Measurements from ENCODE around the gene BARHL1. TPM values are rescaled to one million over a fixed set of nuclear protein-coding genes. Genes with fewer than 3 reads are reported as not detected.

Gene BARHL1
- total and polyA plus RNA-seq, 9 of the 15 experiments (the other 6 are each of a cell fraction or from before 2014, with no cell fraction given) = not detected

GRCh38 chr9:132630116-132630515, 47.7 kb downstream of the BARHL1 start (continued):
- TF ChIP-seq, protein P1, sequence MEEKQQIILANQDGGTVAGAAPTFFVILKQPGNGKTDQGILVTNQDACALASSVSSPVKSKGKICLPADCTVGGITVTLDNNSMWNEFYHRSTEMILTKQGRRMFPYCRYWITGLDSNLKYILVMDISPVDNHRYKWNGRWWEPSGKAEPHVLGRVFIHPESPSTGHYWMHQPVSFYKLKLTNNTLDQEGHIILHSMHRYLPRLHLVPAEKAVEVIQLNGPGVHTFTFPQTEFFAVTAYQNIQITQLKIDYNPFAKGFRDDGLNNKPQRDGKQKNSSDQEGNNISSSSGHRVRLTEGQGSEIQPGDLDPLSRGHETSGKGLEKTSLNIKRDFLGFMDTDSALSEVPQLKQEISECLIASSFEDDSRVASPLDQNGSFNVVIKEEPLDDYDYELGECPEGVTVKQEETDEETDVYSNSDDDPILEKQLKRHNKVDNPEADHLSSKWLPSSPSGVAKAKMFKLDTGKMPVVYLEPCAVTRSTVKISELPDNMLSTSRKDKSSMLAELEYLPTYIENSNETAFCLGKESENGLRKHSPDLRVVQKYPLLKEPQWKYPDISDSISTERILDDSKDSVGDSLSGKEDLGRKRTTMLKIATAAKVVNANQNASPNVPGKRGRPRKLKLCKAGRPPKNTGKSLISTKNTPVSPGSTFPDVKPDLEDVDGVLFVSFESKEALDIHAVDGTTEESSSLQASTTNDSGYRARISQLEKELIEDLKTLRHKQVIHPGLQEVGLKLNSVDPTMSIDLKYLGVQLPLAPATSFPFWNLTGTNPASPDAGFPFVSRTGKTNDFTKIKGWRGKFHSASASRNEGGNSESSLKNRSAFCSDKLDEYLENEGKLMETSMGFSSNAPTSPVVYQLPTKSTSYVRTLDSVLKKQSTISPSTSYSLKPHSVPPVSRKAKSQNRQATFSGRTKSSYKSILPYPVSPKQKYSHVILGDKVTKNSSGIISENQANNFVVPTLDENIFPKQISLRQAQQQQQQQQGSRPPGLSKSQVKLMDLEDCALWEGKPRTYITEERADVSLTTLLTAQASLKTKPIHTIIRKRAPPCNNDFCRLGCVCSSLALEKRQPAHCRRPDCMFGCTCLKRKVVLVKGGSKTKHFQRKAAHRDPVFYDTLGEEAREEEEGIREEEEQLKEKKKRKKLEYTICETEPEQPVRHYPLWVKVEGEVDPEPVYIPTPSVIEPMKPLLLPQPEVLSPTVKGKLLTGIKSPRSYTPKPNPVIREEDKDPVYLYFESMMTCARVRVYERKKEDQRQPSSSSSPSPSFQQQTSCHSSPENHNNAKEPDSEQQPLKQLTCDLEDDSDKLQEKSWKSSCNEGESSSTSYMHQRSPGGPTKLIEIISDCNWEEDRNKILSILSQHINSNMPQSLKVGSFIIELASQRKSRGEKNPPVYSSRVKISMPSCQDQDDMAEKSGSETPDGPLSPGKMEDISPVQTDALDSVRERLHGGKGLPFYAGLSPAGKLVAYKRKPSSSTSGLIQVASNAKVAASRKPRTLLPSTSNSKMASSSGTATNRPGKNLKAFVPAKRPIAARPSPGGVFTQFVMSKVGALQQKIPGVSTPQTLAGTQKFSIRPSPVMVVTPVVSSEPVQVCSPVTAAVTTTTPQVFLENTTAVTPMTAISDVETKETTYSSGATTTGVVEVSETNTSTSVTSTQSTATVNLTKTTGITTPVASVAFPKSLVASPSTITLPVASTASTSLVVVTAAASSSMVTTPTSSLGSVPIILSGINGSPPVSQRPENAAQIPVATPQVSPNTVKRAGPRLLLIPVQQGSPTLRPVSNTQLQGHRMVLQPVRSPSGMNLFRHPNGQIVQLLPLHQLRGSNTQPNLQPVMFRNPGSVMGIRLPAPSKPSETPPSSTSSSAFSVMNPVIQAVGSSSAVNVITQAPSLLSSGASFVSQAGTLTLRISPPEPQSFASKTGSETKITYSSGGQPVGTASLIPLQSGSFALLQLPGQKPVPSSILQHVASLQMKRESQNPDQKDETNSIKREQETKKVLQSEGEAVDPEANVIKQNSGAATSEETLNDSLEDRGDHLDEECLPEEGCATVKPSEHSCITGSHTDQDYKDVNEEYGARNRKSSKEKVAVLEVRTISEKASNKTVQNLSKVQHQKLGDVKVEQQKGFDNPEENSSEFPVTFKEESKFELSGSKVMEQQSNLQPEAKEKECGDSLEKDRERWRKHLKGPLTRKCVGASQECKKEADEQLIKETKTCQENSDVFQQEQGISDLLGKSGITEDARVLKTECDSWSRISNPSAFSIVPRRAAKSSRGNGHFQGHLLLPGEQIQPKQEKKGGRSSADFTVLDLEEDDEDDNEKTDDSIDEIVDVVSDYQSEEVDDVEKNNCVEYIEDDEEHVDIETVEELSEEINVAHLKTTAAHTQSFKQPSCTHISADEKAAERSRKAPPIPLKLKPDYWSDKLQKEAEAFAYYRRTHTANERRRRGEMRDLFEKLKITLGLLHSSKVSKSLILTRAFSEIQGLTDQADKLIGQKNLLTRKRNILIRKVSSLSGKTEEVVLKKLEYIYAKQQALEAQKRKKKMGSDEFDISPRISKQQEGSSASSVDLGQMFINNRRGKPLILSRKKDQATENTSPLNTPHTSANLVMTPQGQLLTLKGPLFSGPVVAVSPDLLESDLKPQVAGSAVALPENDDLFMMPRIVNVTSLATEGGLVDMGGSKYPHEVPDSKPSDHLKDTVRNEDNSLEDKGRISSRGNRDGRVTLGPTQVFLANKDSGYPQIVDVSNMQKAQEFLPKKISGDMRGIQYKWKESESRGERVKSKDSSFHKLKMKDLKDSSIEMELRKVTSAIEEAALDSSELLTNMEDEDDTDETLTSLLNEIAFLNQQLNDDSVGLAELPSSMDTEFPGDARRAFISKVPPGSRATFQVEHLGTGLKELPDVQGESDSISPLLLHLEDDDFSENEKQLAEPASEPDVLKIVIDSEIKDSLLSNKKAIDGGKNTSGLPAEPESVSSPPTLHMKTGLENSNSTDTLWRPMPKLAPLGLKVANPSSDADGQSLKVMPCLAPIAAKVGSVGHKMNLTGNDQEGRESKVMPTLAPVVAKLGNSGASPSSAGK (IDR thresholded peaks at IDR 0.05) = no peak
- TF ChIP-seq, protein P2, sequence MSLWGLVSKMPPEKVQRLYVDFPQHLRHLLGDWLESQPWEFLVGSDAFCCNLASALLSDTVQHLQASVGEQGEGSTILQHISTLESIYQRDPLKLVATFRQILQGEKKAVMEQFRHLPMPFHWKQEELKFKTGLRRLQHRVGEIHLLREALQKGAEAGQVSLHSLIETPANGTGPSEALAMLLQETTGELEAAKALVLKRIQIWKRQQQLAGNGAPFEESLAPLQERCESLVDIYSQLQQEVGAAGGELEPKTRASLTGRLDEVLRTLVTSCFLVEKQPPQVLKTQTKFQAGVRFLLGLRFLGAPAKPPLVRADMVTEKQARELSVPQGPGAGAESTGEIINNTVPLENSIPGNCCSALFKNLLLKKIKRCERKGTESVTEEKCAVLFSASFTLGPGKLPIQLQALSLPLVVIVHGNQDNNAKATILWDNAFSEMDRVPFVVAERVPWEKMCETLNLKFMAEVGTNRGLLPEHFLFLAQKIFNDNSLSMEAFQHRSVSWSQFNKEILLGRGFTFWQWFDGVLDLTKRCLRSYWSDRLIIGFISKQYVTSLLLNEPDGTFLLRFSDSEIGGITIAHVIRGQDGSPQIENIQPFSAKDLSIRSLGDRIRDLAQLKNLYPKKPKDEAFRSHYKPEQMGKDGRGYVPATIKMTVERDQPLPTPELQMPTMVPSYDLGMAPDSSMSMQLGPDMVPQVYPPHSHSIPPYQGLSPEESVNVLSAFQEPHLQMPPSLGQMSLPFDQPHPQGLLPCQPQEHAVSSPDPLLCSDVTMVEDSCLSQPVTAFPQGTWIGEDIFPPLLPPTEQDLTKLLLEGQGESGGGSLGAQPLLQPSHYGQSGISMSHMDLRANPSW (CRISPR knock-in tag; IDR thresholded peaks at IDR 0.05) = no peak
- no peak for TF ChIP-seq MEIS2 (IDR thresholded peaks at IDR 0.05; ENCODE audit: partially characterized antibody)
- no peak for TF ChIP-seq ELF1 (tag; IDR thresholded peaks at IDR 0.05)

All from K562 (cell line).